Stomach (tissue), 9 donors: ENCODE data around the gene CAPN8. TPM values are rescaled to one million over a fixed set of nuclear protein-coding genes. Genes with fewer than 3 reads are reported as not detected.

Source experiments
- DNase-seq, 2 donors: peaks; one replicate each; pipeline versions ENCODE4 v3.0.0 to v3.0.0-alpha.2; 2013 to 2019
- H3K27ac ChIP-seq, 5 donors: fragments of 200-600 bp in 4 of 5; sonication (generic) in 4 of 5; one replicate each; pipeline ENCODE4 v1.5.1; 2013 to 2019; ENCODE audit warnings: mild to moderate bottlenecking in 1 of 5, moderate library complexity in 1 of 5
- H3K27me3 ChIP-seq, 3 donors: fragments of 200-600 bp; sonication (generic); one replicate each; pipeline ENCODE4 v1.5.1; 2017 to 2019; ENCODE audit warnings: mixed run types in 1 of 3
- H3K36me3 ChIP-seq, 4 donors: fragments of 200-600 bp; sonication (generic); 1 replicate in 3 of 4; 2 replicates in 1 of 4; pipeline ENCODE4 v1.5.1; 2016 to 2019
- H3K4me1 ChIP-seq, 4 donors: fragments of 200-600 bp; sonication (generic); one replicate each; pipeline ENCODE4 v1.5.1; 2016 to 2019
- H3K4me3 ChIP-seq, 4 donors: fragments of 200-600 bp; sonication (generic) in 3 of 4; one replicate each; pipeline ENCODE4 v1.5.1; 2016 to 2019; ENCODE audit warnings: mild to moderate bottlenecking in 1 of 4
- H3K9me3 ChIP-seq, 4 donors: fragments of 200-600 bp; sonication (generic); one replicate each; pipeline ENCODE4 v1.5.1; 2016 to 2019
- CTCF ChIP-seq, 7 experiments: fragments of 450-650 bp in 4 of 7; fragments of 200-600 bp in 3 of 7; sonication (generic) in 3 of 7; IDR thresholded peaks; one replicate each; pipeline ENCODE4 v1.5.1; 2016 to 2019; ENCODE audit warnings: antibody characterized with exemption in 7 of 7, control low read depth in 2 of 7, mild to moderate bottlenecking in 1 of 7
- EP300 ChIP-seq: sonication (generic); formaldehyde crosslinking; IDR thresholded peaks from one replicate; pipeline ENCODE4 v1.6.1; 2017; ENCODE audit warnings: antibody characterized with exemption
- POLR2A ChIP-seq, 4 donors: fragments of 450-650 bp; IDR thresholded peaks; one replicate each; pipeline ENCODE4 v1.6.1; 2016; ENCODE audit warnings: antibody characterized with exemption in 4 of 4, control low read depth in 2 of 4, mild to moderate bottlenecking in 1 of 4, moderate library complexity in 1 of 4
- POLR2AphosphoS5 ChIP-seq, 3 donors: sonication (generic); formaldehyde crosslinking; IDR thresholded peaks; one replicate each; pipeline ENCODE4 v1.6.1; 2016; ENCODE audit warnings: antibody characterized with exemption in 3 of 3
- WGBS, 5 donors: extraction: QIAGEN DNeasy Blood & Tissue Kit in 3 of 5; methylation state at CpG; one replicate each; pipeline versions ENCODE4 v1.1.5 to v1.1.7; 2013 to 2018; 5-methylcytosine and 5-hydroxymethylcytosine counted together
- intact Hi-C: fragments of 100-400 bp; cut with DNase I; formaldehyde crosslinking; loops from one replicate; pipeline ENCODE4 v1.15.1; 2023; ENCODE audit warnings: low total_unique reads
- polyA plus RNA-seq, 3 donors: library from polyadenylated mRNA; stranded (reverse); fragments of 200-250 nt; gene quantifications; one replicate each; pipeline ENCODE4 v1.2.3, GENCODE V29; 2013
- total RNA-seq, 5 donors: library from RNA; depleted of rRNA; stranded (reverse); fragments of >200 nt; gene quantifications; one replicate each; pipeline versions ENCODE4 v1.1.0 to v1.2.3, GENCODE V29; 2014 to 2016
- donor health status: healthy with polysubstance abuse.
- donor health status: Bipolar disorder and iron deficiency.
- donor health status: healthy.

The CAPN8 gene
- total and polyA plus RNA-seq, 8 donors = 28.3 to 581 (median 134) TPM

GRCh38 chr1:223617323-223618070 lies 48.0 kb downstream of the CAPN8 start:
- TF ChIP-seq POLR2AphosphoS5 (IDR thresholded peaks at IDR 0.05) = no peak
- no peak for TF ChIP-seq CTCF (IDR thresholded peaks at IDR 0.05)
- TF ChIP-seq EP300 = no peak
- TF ChIP-seq POLR2A (IDR thresholded peaks at IDR 0.05) = no peak
- 62 to 73% (median 70%) methylated on average over 4 of the region's 4 CpGs for WGBS, 5 donors
- H3K27ac ChIP-seq = no peak overlapping the region
- no peaks in the 10 kb centered on the region for H3K9me3 ChIP-seq
- intact Hi-C loops = no loop called here
- peaks cover 0 to 44% (median 15%) of the 10 kb centered on the region in 4 donors for H3K36me3 ChIP-seq
- H3K27me3 ChIP-seq = no peaks in the 10 kb centered on the region
- no peak overlapping the region for H3K4me3 ChIP-seq
- no peak for DNase-seq
- H3K4me1 ChIP-seq = peaks cover 0 to 7% (median 3%) of the 10 kb centered on the region in 4 donors

- Histone ChIP-seq H3K27ac (no peak overlapping the region), H3K4me3 (no peak overlapping the region), H3K36me3 (peaks cover 0 to 36% (median 13%) of the 10 kb centered on the region in 4 donors), H3K4me1 (peaks cover 0 to 7% (median 3%) of the 10 kb centered on the region in 4 donors), H3K9me3 (no peaks in the 10 kb centered on the region), H3K27me3 (no peaks in the 10 kb centered on the region)
- intact Hi-C loops = no loop called here
- 86 to 96% (median 93%) methylated on average over 4 of the region's 4 CpGs for WGBS, 5 donors
- TF ChIP-seq POLR2A (IDR thresholded peaks at IDR 0.05) (no peak), EP300 (no peak), POLR2AphosphoS5 (IDR thresholded peaks at IDR 0.05) (no peak), CTCF (IDR thresholded peaks at IDR 0.05) (no peak)
- no peak for DNase-seq
Observed at GRCh38 chr1:223616586-223616985, 48.9 kb downstream of the CAPN8 start.

DNA sequence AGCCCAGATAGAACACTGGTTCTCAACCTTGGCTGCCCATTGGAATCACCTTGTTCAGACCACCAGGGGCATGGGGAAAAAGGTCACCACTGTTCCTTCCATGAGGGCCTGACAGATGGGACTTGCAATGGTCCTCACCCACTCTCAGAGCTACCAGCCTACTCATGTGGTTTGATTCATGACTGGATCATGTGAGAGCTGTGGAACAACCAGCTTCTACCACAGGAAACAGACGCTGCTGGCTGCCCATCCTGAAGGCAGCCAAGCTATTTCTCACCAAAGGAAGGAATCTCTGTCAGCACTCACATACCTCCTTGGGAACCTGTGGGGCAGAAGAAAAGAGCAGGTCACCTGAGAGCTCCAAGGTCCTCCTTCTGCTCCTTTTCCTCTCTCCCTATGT lies 53.6 kb downstream of the CAPN8 start:
- Histone ChIP-seq H3K4me3 (no peak overlapping the region), H3K9me3 (no peaks in the 10 kb centered on the region), H3K36me3 (peaks cover 0 to 52% (median 11%) of the 10 kb centered on the region in 4 donors), H3K27ac (no peak overlapping the region), H3K4me1 (no peaks in the 10 kb centered on the region), H3K27me3 (no peaks in the 10 kb centered on the region)
- 0 to 41% (median 21%) methylated on average over 1 of the region's 1 CpG for WGBS, 5 donors
- TF ChIP-seq CTCF (IDR thresholded peaks at IDR 0.05) (no peak), POLR2AphosphoS5 (IDR thresholded peaks at IDR 0.05) (no peak), POLR2A (IDR thresholded peaks at IDR 0.05) (no peak), EP300 (no peak)
- DNase-seq = no peak
- intact Hi-C loops = no loop called here

DNA sequence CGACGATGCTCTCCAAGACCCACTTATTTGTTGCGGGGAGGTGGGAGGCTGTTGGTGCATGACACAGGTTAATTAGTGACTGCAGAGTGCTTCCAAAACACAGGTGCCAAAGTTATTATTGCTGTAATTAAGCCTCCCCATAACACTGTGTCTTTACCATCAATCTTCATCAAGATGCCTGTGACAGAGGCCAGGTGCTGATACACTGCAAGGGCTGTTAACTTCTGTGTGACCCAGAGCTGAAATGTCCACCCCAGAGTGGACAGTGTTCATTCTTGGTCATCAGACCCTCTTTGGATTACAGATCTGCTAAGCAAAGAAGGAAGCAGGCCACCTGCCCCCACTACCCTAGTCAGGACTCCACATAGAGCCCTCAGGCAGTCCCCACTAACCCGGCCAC lies 55.5 kb downstream of the CAPN8 start:
- DNase-seq = no peak
- Histone ChIP-seq H3K27me3 (no peaks in the 10 kb centered on the region), H3K4me1 (no peaks in the 10 kb centered on the region), H3K9me3 (no peaks in the 10 kb centered on the region), H3K36me3 (peaks cover 0 to 33% (median 5%) of the 10 kb centered on the region in 4 donors), H3K4me3 (no peak overlapping the region), H3K27ac (no peak overlapping the region)
- intact Hi-C loops = no loop called here
- TF ChIP-seq EP300 (no peak), POLR2AphosphoS5 (IDR thresholded peaks at IDR 0.05) (no peak), CTCF (IDR thresholded peaks at IDR 0.05) (no peak), POLR2A (IDR thresholded peaks at IDR 0.05) (no peak)
- WGBS, 5 donors = 91 to 100% (median 95%) methylated on average over 2 to 4 of the region's 4 CpGs
